HG03460 (cell line): ENCODE data around the gene RGS7BP.
"Not testable (repeated sequence)": the region's sequence is repeated elsewhere in the genome, so short reads cannot be mapped to it uniquely, and the experiment has no call there.

ENCODE experiments used
- ATAC-seq: cut with Tn5 transposase; IDR thresholded peaks from one replicate; pipeline ENCODE4 v1.9.1; 2021; ENCODE audit not compliant: unreplicated experiment

RGS7BP gene

GRCh38 chr5:64557911-64558310 is 52.1 kb downstream of the RGS7BP start:
- ATAC-seq = no peak

- not testable (repeated sequence) for ATAC-seq
These were observed 52.8 kb downstream of the RGS7BP start for GRCh38 chr5:64558641-64559040.

DNA sequence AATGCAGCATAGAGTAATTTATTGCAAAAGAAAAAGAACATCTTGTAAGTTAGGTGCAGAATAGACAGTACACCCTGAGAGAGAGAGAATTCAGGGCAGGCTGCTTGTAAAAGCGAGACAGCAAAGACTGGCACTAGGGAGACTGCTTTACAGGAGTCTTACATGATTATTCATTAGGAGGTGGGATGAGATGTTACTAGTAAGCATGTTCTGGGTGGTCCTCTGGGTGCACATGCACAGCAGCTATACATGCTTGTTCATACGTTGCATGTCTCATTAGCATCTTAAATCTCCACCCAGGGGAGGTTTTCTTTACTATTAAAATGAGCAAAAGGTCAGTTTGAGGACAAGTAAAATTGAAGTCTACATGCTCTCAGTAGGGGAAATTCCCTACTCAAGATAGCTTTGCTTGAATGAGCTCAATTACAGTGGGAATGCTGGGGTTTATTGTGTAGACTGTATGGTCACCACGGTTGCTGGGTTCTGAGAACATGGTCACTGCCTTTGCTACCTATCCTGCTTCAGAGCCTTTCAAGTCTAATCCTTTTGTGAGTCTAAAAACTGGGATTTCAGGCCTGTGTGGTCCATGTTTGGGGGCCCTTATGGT is 60.6 kb downstream of the RGS7BP start:
- no peak for ATAC-seq

GRCh38 chr5:64569858-64570257 is 64.0 kb downstream of the RGS7BP start:
- ATAC-seq = no peak

- no peak for ATAC-seq
These were observed 64.7 kb downstream of the RGS7BP start for GRCh38 chr5:64570395-64570996.

- ATAC-seq = no peak
These were observed 69.7 kb downstream of the RGS7BP start for GRCh38 chr5:64575561-64575960.

- ATAC-seq = no peak
These were observed 70.4 kb downstream of the RGS7BP start for GRCh38 chr5:64576250-64576649.

GRCh38 chr5:64585646-64586045 is 79.8 kb downstream of the RGS7BP start:
- no peak for ATAC-seq

DNA sequence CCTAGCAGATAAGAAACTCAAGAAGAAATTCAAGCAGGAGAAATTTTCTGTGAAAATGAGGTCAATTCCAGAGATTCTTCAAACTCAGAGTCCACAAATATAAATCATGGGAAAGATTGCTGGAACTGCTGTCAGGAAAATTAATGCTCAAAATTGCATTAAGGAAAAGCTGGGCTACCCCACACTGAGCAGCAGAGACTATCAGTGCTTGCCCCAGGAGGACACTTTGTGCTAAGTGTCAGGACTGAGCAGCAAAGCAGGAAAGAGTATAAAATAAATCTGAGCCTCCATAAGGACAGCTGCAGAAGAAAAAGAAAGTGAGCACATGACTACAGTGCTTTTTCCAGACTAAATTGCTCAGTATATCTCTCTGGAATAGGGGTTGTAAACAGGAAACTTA is 81.6 kb downstream of the RGS7BP start:
- ATAC-seq = no peak

DNA sequence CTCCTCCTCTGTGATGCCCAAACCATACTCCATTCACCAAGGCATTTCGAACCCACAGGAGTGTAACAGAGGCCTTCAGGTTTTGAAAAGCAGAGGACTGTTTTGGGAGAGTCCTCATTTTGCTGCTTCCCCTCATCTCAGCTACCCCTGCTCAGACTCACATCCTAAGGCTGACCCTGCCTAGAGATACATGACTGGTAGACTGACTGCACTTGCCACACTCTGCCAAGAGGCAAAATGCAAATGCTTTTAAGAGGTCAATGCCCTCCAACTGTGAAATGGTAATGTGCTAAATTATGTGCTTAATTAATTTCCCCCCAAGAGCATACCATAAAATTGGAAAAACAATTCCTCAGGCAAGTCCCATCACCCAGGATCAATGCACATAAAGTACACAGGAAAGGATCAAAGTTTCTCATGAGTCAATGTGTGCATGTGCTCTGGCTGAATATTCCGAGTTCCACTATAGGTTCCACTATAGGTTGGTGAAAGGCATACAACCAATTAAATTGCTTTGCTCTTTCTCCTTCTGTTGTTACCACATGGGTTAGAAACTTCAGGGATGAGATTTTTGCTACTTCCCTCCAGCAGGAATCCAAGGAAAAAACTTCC is 87.0 kb downstream of the RGS7BP start:
- ATAC-seq = no peak

GRCh38 chr5:64594025-64594424 is 88.2 kb downstream of the RGS7BP start:
- ATAC-seq = no peak

DNA sequence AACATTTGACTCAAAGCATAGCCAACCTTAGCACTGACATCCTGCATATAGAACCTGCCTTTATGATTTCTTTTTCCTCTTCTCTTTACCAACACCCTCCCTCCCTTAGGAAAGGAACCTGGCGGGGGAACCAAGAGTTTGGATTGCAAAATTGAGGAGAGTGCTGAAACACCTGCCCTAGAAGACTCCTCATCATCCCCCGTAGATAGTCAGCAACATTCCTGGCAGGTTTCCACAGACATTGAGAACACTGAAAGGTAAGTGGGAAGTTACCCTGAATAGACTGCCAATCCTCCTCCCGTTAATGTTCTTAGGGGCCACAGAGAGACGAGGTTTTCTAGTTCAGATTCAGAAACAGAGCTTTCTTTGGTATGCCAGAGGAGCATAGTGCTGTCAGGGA is 88.8 kb downstream of the RGS7BP start:
- ATAC-seq = no peak

GRCh38 chr5:64595031-64595855 is 89.4 kb downstream of the RGS7BP start:
- no peak for ATAC-seq

DNA sequence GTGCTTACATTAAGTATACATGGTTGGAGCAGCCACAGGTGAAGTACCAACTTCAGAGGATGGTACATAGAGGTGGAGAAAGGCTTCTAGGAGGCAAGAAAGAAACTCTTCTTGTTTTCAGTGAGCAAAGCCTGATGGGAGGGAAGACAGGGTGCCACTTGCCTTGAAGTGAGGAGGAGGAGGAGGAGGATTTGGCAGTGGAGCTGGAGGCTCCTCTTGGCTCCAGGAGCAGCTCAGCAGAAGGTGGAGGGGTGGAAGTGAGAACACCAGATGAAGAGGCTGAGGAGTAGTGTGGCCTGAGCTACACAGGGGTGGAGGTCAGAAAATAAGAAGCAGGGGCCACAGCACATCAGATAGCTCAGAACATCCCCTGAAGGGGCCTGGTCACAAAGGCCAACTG is 93.4 kb downstream of the RGS7BP start:
- no peak for ATAC-seq

DNA sequence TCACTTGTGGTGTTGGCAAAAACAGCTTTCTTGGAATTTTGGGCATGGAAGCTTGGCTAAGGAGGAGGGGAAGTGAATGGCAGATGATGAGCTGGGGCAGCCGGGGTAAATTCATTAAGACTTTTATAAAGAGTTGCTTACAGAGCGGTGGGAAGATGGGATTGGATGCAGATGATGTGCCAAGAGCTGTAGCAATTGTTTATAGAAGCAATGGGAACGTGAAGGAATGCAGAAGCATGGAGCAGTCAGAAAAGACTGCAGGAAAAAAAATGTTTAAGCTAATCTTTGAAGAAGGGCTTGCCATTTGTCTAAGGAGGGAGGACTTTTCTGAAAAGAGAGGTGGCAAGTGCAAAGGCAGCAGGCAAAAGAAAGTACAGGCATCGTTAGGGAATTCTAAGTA is 97.9 kb downstream of the RGS7BP start:
- no peak for ATAC-seq

DNA sequence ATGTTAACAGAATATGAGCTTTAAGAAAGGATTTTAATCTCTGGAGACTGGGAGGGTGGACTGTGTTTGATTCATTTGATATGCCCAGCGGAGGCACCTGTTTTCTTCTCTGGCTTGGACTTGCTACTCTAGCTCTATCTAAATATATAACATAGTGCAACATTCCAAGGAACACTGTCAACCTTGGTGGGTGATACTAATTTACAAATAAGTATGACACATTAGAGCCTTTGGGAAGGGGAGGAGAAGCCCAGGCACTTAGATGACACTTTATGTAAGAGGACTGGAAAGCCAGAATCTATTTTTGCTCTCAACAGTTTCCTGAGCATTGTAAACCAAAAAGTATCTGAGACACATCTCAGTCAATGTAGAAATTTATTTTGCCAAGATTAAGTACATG is 101.1 kb downstream of the RGS7BP start:
- no peak for ATAC-seq

DNA sequence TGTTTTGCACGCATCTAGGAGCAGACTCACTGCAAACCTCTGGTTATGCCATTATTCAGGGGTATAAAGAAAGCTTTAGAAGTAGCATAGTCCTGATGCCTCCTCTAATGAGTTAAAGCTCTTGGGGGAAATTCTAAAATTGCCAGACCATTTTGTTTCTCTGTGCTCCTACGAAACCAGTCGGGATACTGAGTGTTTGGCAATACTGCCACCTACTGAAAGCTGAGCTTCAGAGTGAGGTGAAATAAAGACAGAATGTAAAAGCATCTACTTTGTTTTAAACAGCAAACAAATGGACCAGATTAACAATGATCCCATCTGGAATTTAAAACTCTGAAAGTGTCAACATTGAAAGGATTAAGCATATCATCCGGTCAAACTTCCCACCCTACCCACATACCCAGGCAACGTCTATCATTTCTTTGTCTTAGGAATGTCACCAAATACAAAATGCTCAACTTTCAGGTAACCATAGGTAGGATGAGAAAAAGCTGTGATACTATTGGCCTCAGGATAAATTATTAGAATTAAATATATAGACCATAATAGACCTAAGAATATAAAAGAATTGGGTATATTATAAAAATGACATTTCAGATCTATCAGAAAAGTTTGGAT is 106.6 kb downstream of the RGS7BP start:
- peak; percentile 45 for ATAC-seq

- peak; percentile 86 for ATAC-seq
These were observed 110.1 kb downstream of the RGS7BP start for GRCh38 chr5:64615895-64616294.

DNA sequence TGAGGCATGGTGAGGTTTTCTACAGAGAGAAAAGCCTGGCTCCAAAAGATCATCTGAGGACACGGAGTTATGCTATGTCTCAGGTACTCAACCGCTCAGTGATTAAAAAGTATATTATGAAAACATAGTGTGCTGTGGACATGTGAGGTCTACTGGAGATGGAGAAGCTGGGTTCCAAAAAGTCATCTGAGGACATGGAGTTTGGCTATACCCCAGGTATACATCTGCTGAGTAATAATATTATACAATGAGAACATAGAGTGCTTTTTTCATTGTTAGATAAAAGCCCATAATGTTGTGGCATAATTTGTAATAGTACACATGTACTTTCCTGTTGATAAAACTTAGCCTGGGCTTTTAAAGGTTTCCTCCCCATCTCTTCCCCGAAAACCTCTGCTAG is 113.8 kb downstream of the RGS7BP start:
- ATAC-seq = no peak

GRCh38 chr5:64622991-64623390 is 117.2 kb downstream of the RGS7BP start:
- ATAC-seq = no peak

DNA sequence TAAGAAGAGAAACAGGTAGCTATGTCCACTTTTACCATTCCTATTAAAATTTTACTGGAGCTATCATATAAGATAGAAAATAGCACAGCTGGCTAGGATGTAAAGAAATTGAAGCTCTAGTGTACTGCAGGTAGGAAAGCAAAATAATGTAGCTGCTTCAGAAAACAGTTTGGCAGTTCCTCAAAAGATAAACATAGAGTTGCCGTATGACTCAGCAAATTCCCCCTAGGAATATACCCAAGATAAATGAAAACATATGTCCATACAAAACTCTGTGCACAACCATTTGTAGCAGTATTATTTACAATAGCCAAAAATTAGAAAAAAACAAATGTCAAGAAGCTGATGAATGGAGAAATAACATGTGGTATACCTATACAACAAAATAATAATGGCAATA is 119.9 kb downstream of the RGS7BP start:
- ATAC-seq = no peak
